Breast epithelium (tissue), 4 donors: ENCODE measurements around the gene RPS19BP1. TPM values are rescaled to one million over a fixed set of nuclear protein-coding genes. Genes with fewer than 3 reads are reported as not detected.
A peak's percentile ranks its signal among the peaks of the same experiment; 100 is the strongest.

Source experiments
- DNase-seq, 2 donors: peaks; one replicate each; pipeline ENCODE4 v3.0.0-alpha.2; 2019; ENCODE audit warnings: low spot score in 2 of 2
- H3K27ac ChIP-seq, 2 donors: fragments of 200-600 bp; sonication (generic) in 1 of 2; one replicate each; pipeline ENCODE4 v1.5.1; 2016 to 2019; ENCODE audit warnings: mild to moderate bottlenecking in 1 of 2
- H3K27me3 ChIP-seq, 2 donors: fragments of 200-600 bp; sonication (generic) in 1 of 2; one replicate each; pipeline versions ENCODE4 v1.5.1 to v1.6.0; 2017 to 2019; ENCODE audit warnings: control low read depth in 1 of 2, mild to moderate bottlenecking in 1 of 2
- H3K36me3 ChIP-seq: fragments of 200-600 bp; one replicate; pipeline ENCODE4 v1.5.1; 2019
- H3K4me1 ChIP-seq, 2 donors: fragments of 200-600 bp; sonication (generic); one replicate each; pipeline ENCODE4 v1.5.1; 2016 to 2019; ENCODE audit warnings: control low read depth in 1 of 2
- H3K4me3 ChIP-seq, 3 donors: fragments of 200-600 bp; sonication (generic); 1 replicate in 2 of 3; 2 replicates in 1 of 3; pipeline ENCODE4 v1.5.1; 2016 to 2019; ENCODE audit warnings: mild to moderate bottlenecking in 3 of 3, moderate library complexity in 2 of 3
- H3K9me3 ChIP-seq, 2 donors: fragments of 200-600 bp; sonication (generic) in 1 of 2; one replicate each; pipeline ENCODE4 v1.5.1; 2016 to 2019; ENCODE audit warnings: control low read depth in 1 of 2
- CTCF ChIP-seq, 3 donors: fragments of 450-650 bp; IDR thresholded peaks; one replicate each; pipeline ENCODE4 v1.5.1; 2016 to 2017; ENCODE audit warnings: antibody characterized with exemption in 3 of 3, mild to moderate bottlenecking in 3 of 3, moderate library complexity in 3 of 3
- POLR2A ChIP-seq: fragments of 450-650 bp; IDR thresholded peaks from one replicate; pipeline ENCODE4 v1.6.1; 2016; ENCODE audit warnings: antibody characterized with exemption, mild to moderate bottlenecking, moderate library complexity
- POLR2AphosphoS5 ChIP-seq, 3 donors: sonication (generic); formaldehyde crosslinking; IDR thresholded peaks; one replicate each; pipeline ENCODE4 v1.6.1; 2017; ENCODE audit warnings: antibody characterized with exemption in 3 of 3
- intact Hi-C: fragments of 100-400 bp; cut with DNase I; formaldehyde crosslinking; loops from one replicate; pipeline ENCODE4 v1.15.1; 2023; ENCODE audit warnings: low total_unique reads
- total RNA-seq, 3 donors: library from RNA; depleted of rRNA; stranded (reverse); fragments of >200 nt; gene quantifications; one replicate each; pipeline ENCODE4 v1.1.0, GENCODE V29; 2016

Gene RPS19BP1
- total RNA-seq, 3 donors from 2014 or later = 112 to 177 (median 159) TPM

GRCh38 chr22:39503630-39504029, 28.9 kb downstream of the RPS19BP1 start:
- Histone ChIP-seq H3K27ac (no peak overlapping the region), H3K36me3 (no peaks in the 10 kb centered on the region), H3K4me1 (peaks cover 8 to 17% of the 10 kb centered on the region in 2 donors), H3K4me3 (peak overlapping the region in 2 of 3 donors; percentile 85 to 98), H3K9me3 (no peaks in the 10 kb centered on the region), H3K27me3 (no peaks in the 10 kb centered on the region)
- DNase-seq = no peak
- intact Hi-C loops = no loop called here
- TF ChIP-seq CTCF (IDR thresholded peaks at IDR 0.05) (no peak), POLR2AphosphoS5 (IDR thresholded peaks at IDR 0.05) (no peak), POLR2A (no peak)

- intact Hi-C loops = no loop called here
- Histone ChIP-seq H3K9me3 (no peaks in the 10 kb centered on the region), H3K27ac (peak overlapping the region; percentile 91 to 93), H3K27me3 (no peaks in the 10 kb centered on the region), H3K4me3 (peak overlapping the region; percentile 85 to 98 (median 98)), H3K36me3 (no peaks in the 10 kb centered on the region), H3K4me1 (peaks cover 8 to 17% of the 10 kb centered on the region in 2 donors)
- TF ChIP-seq POLR2AphosphoS5 (IDR thresholded peaks at IDR 0.05) = no peak
- no peak for TF ChIP-seq POLR2A
- no peak for TF ChIP-seq CTCF (IDR thresholded peaks at IDR 0.05)
- no peak for DNase-seq
Observed at GRCh38 chr22:39502789-39503409, 29.6 kb downstream of the RPS19BP1 start.

GRCh38 chr22:39502109-39502788, 30.3 kb downstream of the RPS19BP1 start, which contains the start of gene MIEF1:
TSS of gene MIEF1 (plus strand) at chr22:39502290. CDS start at chr22:39511295, 9,005 bp downstream.
- DNase-seq = peak; percentile 98 to 99
- H3K4me1 ChIP-seq = peaks cover 8 to 17% of the 10 kb centered on the region in 2 donors
- H3K4me3 ChIP-seq = peak within 1 kb of the TSS; percentile 85 to 98 (median 98)
- TF ChIP-seq CTCF (IDR thresholded peaks at IDR 0.05) (no peak), POLR2A (peak; percentile 7), POLR2AphosphoS5 (IDR thresholded peaks at IDR 0.05) (peak; percentile 83 to 88 (median 84))
- intact Hi-C loops = no loop called here
- peak within 1 kb of the TSS; percentile 91 to 93 for H3K27ac ChIP-seq
- no peaks in the 10 kb centered on the region for H3K27me3 ChIP-seq
- no peaks in the 10 kb centered on the region for H3K9me3 ChIP-seq
- no peaks in the 10 kb centered on the region for H3K36me3 ChIP-seq

GRCh38 chr22:39501644-39502108, 30.9 kb downstream of the RPS19BP1 start:
- Histone ChIP-seq H3K27me3 (no peaks in the 10 kb centered on the region), H3K4me3 (peak overlapping the region; percentile 85 to 98 (median 98)), H3K9me3 (no peaks in the 10 kb centered on the region), H3K4me1 (peaks cover 8 to 17% of the 10 kb centered on the region in 2 donors), H3K36me3 (no peaks in the 10 kb centered on the region), H3K27ac (peak overlapping the region; percentile 91 to 93)
- TF ChIP-seq POLR2A (peak; percentile 7), CTCF (IDR thresholded peaks at IDR 0.05) (no peak)
- intact Hi-C loops = no loop called here
- DNase-seq = no peak

GRCh38 chr22:39500101-39500500, 32.4 kb downstream of the RPS19BP1 start:
- peaks cover 8 to 17% of the 10 kb centered on the region in 2 donors for H3K4me1 ChIP-seq
- H3K27me3 ChIP-seq = no peaks in the 10 kb centered on the region
- H3K36me3 ChIP-seq = no peaks in the 10 kb centered on the region
- DNase-seq = no peak
- H3K9me3 ChIP-seq = no peaks in the 10 kb centered on the region
- TF ChIP-seq POLR2A = no peak
- TF ChIP-seq POLR2AphosphoS5 (IDR thresholded peaks at IDR 0.05) = no peak
- no peak for TF ChIP-seq CTCF (IDR thresholded peaks at IDR 0.05)
- peak overlapping the region in 1 of 2 donors; percentile 7 for H3K27ac ChIP-seq
- H3K4me3 ChIP-seq = no peak overlapping the region
- intact Hi-C loops = no loop called here
